HepG2 (cell line): ENCODE data around the gene FKBP14. TPM values are rescaled to one million over a fixed set of nuclear protein-coding genes. Genes with fewer than 3 reads are reported as not detected.

Experiments
- ATF1 ChIP-seq: IDR thresholded peaks from 2 replicates; pipeline ENCODE4 v1.6.1; 2016; ENCODE audit warnings: mild to moderate bottlenecking, control low read depth
- CREB1 ChIP-seq, 2 experiments: fragments of 450-650 bp in 1 of 2; IDR thresholded peaks; 2 replicates each; pipeline ENCODE4 v1.6.1; 2016 to 2017; ENCODE audit warnings: control low read depth in 1 of 2, mild to moderate bottlenecking in 1 of 2, missing compliant biosample characterization in 1 of 2, missing genetic modification characterization in 1 of 2
- FOXA1 ChIP-seq, 2 experiments: fragments of 450-650 bp in 1 of 2; sonication (generic) in 1 of 2; formaldehyde crosslinking in 1 of 2; IDR thresholded peaks; 2 replicates each; pipeline versions ENCODE4 v1.4.0 to v1.6.1; 2016 to 2020; ENCODE audit warnings: missing genetic modification reagents in 1 of 2
- GATAD2A ChIP-seq: IDR thresholded peaks from 2 replicates; pipeline ENCODE4 v1.6.1; 2016
- NFIC ChIP-seq: IDR thresholded peaks from 2 replicates; pipeline ENCODE4 v1.6.1; 2012; ENCODE audit warnings: mild to moderate bottlenecking, low read length, inconsistent platforms
- NPAS2 ChIP-seq: sonication (generic); formaldehyde crosslinking; IDR thresholded peaks from 2 replicates; pipeline ENCODE4 v1.8.0; 2022; ENCODE audit warnings: mild to moderate bottlenecking, missing genetic modification reagents, borderline replicate concordance
- SIN3A ChIP-seq: IDR thresholded peaks from 2 replicates; pipeline ENCODE4 v1.6.1; 2011; ENCODE audit warnings: low read depth, mild to moderate bottlenecking, control low read depth, low read length, borderline replicate concordance
- SOX6 ChIP-seq, 2 experiments: fragments of 450-650 bp in 1 of 2; sonication (generic) in 1 of 2; formaldehyde crosslinking in 1 of 2; IDR thresholded peaks; 2 replicates each; pipeline versions ENCODE4 v1.4.0 to v1.6.1; 2017 to 2020; ENCODE audit warnings: antibody characterized with exemption in 1 of 2, mild to moderate bottlenecking in 1 of 2, missing genetic modification reagents in 1 of 2
- TARDBP ChIP-seq: sonication (generic); formaldehyde crosslinking; IDR thresholded peaks from 2 replicates; pipeline ENCODE4 v1.8.0; 2022; ENCODE audit warnings: mild to moderate bottlenecking, missing genetic modification reagents
- ZBTB34 ChIP-seq: sonication (generic); formaldehyde crosslinking; IDR thresholded peaks from 2 replicates; pipeline ENCODE4 v1.8.0; 2022; ENCODE audit warnings: mild to moderate bottlenecking, missing genetic modification reagents
- ZKSCAN8 ChIP-seq: IDR thresholded peaks from 2 replicates; pipeline ENCODE4 v1.6.1; 2016; ENCODE audit warnings: borderline replicate concordance, missing genetic modification reagents, missing compliant biosample characterization
- ZNF318 ChIP-seq: sonication (generic); formaldehyde crosslinking; IDR thresholded peaks from 2 replicates; pipeline ENCODE4 v1.4.0; 2020; ENCODE audit warnings: mild to moderate bottlenecking, missing genetic modification reagents
- ZNF335 ChIP-seq: sonication (generic); formaldehyde crosslinking; IDR thresholded peaks from 2 replicates; pipeline ENCODE4 v1.4.0; 2020; ENCODE audit warnings: missing genetic modification reagents
- ZNF354B ChIP-seq: sonication (generic); formaldehyde crosslinking; IDR thresholded peaks from 2 replicates; pipeline ENCODE4 v1.8.0; 2022; ENCODE audit warnings: mild to moderate bottlenecking, missing genetic modification reagents
- ZNF580 ChIP-seq: IDR thresholded peaks from 2 replicates; pipeline ENCODE4 v1.6.1; 2016; ENCODE audit warnings: low read depth, borderline replicate concordance
- ZNF674 ChIP-seq: sonication (generic); formaldehyde crosslinking; IDR thresholded peaks from 2 replicates; pipeline ENCODE4 v1.5.0; 2020; ENCODE audit warnings: low read depth, mild to moderate bottlenecking, missing genetic modification reagents
- ZNF788 ChIP-seq: sonication (generic); formaldehyde crosslinking; IDR thresholded peaks from 2 replicates; pipeline ENCODE4 v1.5.0; 2020; ENCODE audit warnings: mild to moderate bottlenecking, missing genetic modification reagents, borderline replicate concordance
- ZNF816 ChIP-seq: sonication (generic); formaldehyde crosslinking; IDR thresholded peaks from 2 replicates; pipeline ENCODE4 v1.8.0; 2022; ENCODE audit warnings: missing genetic modification reagents, mild to moderate bottlenecking, borderline replicate concordance
- polyA plus RNA-seq, 8 experiments: library from polyadenylated mRNA; depleted of rRNA in 3 of 8; stranded (reverse) in 7 of 8; unstranded in 1 of 8; fragments of >200 nt; fragmentation: Illumina TruSeq in 4 of 8; extraction: Trizol in 4 of 8; gene quantifications; 2 replicates each; pipeline versions ENCODE4 v1.2.1 to v1.2.3, GENCODE V29; 2011 to 2016; ENCODE audit warnings: low read depth in 4 of 8, missing spikeins in 1 of 8, mixed read lengths in 1 of 8; ENCODE audit not compliant: insufficient read depth in 1 of 8
- total RNA-seq, 5 experiments: library from RNA; depleted of rRNA; stranded (reverse); fragments of >200 nt; fragmentation: Illumina TruSeq; extraction: Trizol; gene quantifications; 2 replicates each; pipeline ENCODE4 v1.2.3, GENCODE V29; 2016; ENCODE audit warnings: low read depth in 1 of 5

Gene FKBP14
- total and polyA plus RNA-seq, 2 of the 13 experiments (the other 11 are each of a cell fraction or from before 2014, with no cell fraction given): 20.0 to 32.3 TPM

GRCh38 chr7:30027740-30028215, 1.3 kb upstream of the FKBP14 start (continued):
- no peak for TF ChIP-seq ZNF318 (CRISPR knock-in tag)
- no peak for TF ChIP-seq ZNF674 (CRISPR knock-in tag)
- no peak for TF ChIP-seq CREB1 (IDR thresholded peaks at IDR 0.05)
- 0 out of 2 replicates have a peak, but pooled peaks have one; percentile 39 for TF ChIP-seq CREB1 (CRISPR knock-in tag; IDR thresholded peaks at IDR 0.05)
- TF ChIP-seq ZNF354B (CRISPR knock-in tag): no peak
- peak; percentile 74; the same call in 1 of the 2 replicates for TF ChIP-seq SIN3A
- 0 out of 2 replicates have a peak, but pooled peaks have one; percentile 47 for TF ChIP-seq NFIC
- no peak for TF ChIP-seq FOXA1 (IDR thresholded peaks at IDR 0.05)
- TF ChIP-seq FOXA1 (CRISPR knock-in tag; IDR thresholded peaks at IDR 0.05): peak; percentile 17; the same call in 1 of the 2 replicates
- TF ChIP-seq GATAD2A (CRISPR knock-in tag): peak; percentile 68
- TF ChIP-seq SOX6 (IDR thresholded peaks at IDR 0.05): no peak
- peak; percentile 57 for TF ChIP-seq SOX6 (CRISPR knock-in tag; IDR thresholded peaks at IDR 0.05)
- peak; percentile 43; the same call in 1 of the 2 replicates for TF ChIP-seq ZNF816 (CRISPR knock-in tag)
- TF ChIP-seq ATF1 (CRISPR knock-in tag): peak; percentile 16; the same call in 1 of the 2 replicates
- 0 out of 2 replicates have a peak, but pooled peaks have one; percentile 78 for TF ChIP-seq ZNF788 (CRISPR knock-in tag)
- TF ChIP-seq ZNF335 (CRISPR knock-in tag): no peak
- 0 out of 2 replicates have a peak, but pooled peaks have one; percentile 19 for TF ChIP-seq ZKSCAN8 (CRISPR knock-in tag)
- TF ChIP-seq ZBTB34: no peak
- no peak for TF ChIP-seq TARDBP (CRISPR knock-in tag)
- 0 out of 2 replicates have a peak, but pooled peaks have one; percentile 46 for TF ChIP-seq ZNF580 (CRISPR knock-in tag)
- no peak for TF ChIP-seq NPAS2 (CRISPR knock-in tag)
